ENCODE measurements around the gene STX3. TPM values are rescaled to one million over a fixed set of nuclear protein-coding genes. Genes with fewer than 3 reads are reported as not detected.

Gene STX3
- total and polyA plus RNA-seq, 2 experiments from 2014 or later = 19.0 to 65.5 TPM

DNA sequence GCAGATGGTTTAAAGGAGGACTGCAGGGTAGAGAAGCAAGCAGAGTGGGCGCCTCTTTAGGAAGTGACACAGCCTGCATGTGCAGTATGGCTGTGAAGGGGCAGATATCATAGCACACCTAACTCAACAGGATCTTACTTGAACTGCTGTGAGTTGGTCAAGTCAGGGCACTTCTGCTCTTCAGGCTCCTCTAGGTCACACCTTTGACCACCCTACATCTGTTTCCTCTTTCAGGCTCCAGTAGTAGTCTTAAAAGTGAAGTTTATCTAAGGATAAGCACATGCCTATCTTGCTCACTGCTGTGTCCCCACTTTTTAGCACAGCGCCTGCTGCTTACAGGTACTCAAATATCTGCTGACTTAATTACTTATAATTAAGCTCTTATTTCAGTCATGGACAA is 48.9 kb downstream of the STX3 start:
- Mint-ChIP-seq H3K27ac (no peak overlapping the region), H3K4me3 (no peak overlapping the region), H3K9me3 (no peaks in the 10 kb centered on the region), H3K27me3 (ENCODE audit: insufficient read depth, low read depth, poor library complexity) (peaks cover 2% of the 10 kb centered on the region), H3K4me1 (no peaks in the 10 kb centered on the region; the same call in 2 of the 3 replicates), H3K36me3 (ENCODE audit: low read depth) (peaks cover 34% of the 10 kb centered on the region)
- Histone ChIP-seq H3K36me3 (ENCODE audit: insufficient read depth) (peaks cover 38% of the 10 kb centered on the region), H3K4me3 (no peak overlapping the region), H3K79me2 (replicated peaks; ENCODE audit: insufficient read depth) (peaks cover 5% of the 10 kb centered on the region), H4K20me1 (replicated peaks; ENCODE audit: insufficient read depth) (no peaks in the 10 kb centered on the region; the same call in 1 of the 2 replicates), H3F3A (replicated peaks; ENCODE audit: low read depth) (no peaks in the 10 kb centered on the region), H3K4me1 (ENCODE audit: insufficient read depth) (no peaks in the 10 kb centered on the region), H3K27me3 (ENCODE audit: insufficient read depth) (no peaks in the 10 kb centered on the region), H3K9me2 (ENCODE audit: insufficient read depth) (no peaks in the 10 kb centered on the region), H3K27ac (ENCODE audit: low read depth) (no peak overlapping the region), H3K4me2 (no peak overlapping the region), H2AFZ (no peak overlapping the region)
- no peak for DNase-seq (ENCODE audit: low spot score)
- ATAC-seq = no peak
- no peak for TF ChIP-seq EZH2phosphoT487 (IDR thresholded peaks at IDR 0.05; ENCODE audit: unreplicated experiment)
- no peak for TF ChIP-seq NANOG (IDR thresholded peaks at IDR 0.05; ENCODE audit: borderline replicate concordance)
- TF ChIP-seq, protein P1, sequence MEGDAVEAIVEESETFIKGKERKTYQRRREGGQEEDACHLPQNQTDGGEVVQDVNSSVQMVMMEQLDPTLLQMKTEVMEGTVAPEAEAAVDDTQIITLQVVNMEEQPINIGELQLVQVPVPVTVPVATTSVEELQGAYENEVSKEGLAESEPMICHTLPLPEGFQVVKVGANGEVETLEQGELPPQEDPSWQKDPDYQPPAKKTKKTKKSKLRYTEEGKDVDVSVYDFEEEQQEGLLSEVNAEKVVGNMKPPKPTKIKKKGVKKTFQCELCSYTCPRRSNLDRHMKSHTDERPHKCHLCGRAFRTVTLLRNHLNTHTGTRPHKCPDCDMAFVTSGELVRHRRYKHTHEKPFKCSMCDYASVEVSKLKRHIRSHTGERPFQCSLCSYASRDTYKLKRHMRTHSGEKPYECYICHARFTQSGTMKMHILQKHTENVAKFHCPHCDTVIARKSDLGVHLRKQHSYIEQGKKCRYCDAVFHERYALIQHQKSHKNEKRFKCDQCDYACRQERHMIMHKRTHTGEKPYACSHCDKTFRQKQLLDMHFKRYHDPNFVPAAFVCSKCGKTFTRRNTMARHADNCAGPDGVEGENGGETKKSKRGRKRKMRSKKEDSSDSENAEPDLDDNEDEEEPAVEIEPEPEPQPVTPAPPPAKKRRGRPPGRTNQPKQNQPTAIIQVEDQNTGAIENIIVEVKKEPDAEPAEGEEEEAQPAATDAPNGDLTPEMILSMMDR (conservative IDR thresholded peaks at IDR 0.05; ENCODE audit: low read depth in 2 of 2) = no peak
- no peak for TF ChIP-seq JUNB (IDR thresholded peaks at IDR 0.05; ENCODE audit: unreplicated experiment)
- TF ChIP-seq, protein P2, sequence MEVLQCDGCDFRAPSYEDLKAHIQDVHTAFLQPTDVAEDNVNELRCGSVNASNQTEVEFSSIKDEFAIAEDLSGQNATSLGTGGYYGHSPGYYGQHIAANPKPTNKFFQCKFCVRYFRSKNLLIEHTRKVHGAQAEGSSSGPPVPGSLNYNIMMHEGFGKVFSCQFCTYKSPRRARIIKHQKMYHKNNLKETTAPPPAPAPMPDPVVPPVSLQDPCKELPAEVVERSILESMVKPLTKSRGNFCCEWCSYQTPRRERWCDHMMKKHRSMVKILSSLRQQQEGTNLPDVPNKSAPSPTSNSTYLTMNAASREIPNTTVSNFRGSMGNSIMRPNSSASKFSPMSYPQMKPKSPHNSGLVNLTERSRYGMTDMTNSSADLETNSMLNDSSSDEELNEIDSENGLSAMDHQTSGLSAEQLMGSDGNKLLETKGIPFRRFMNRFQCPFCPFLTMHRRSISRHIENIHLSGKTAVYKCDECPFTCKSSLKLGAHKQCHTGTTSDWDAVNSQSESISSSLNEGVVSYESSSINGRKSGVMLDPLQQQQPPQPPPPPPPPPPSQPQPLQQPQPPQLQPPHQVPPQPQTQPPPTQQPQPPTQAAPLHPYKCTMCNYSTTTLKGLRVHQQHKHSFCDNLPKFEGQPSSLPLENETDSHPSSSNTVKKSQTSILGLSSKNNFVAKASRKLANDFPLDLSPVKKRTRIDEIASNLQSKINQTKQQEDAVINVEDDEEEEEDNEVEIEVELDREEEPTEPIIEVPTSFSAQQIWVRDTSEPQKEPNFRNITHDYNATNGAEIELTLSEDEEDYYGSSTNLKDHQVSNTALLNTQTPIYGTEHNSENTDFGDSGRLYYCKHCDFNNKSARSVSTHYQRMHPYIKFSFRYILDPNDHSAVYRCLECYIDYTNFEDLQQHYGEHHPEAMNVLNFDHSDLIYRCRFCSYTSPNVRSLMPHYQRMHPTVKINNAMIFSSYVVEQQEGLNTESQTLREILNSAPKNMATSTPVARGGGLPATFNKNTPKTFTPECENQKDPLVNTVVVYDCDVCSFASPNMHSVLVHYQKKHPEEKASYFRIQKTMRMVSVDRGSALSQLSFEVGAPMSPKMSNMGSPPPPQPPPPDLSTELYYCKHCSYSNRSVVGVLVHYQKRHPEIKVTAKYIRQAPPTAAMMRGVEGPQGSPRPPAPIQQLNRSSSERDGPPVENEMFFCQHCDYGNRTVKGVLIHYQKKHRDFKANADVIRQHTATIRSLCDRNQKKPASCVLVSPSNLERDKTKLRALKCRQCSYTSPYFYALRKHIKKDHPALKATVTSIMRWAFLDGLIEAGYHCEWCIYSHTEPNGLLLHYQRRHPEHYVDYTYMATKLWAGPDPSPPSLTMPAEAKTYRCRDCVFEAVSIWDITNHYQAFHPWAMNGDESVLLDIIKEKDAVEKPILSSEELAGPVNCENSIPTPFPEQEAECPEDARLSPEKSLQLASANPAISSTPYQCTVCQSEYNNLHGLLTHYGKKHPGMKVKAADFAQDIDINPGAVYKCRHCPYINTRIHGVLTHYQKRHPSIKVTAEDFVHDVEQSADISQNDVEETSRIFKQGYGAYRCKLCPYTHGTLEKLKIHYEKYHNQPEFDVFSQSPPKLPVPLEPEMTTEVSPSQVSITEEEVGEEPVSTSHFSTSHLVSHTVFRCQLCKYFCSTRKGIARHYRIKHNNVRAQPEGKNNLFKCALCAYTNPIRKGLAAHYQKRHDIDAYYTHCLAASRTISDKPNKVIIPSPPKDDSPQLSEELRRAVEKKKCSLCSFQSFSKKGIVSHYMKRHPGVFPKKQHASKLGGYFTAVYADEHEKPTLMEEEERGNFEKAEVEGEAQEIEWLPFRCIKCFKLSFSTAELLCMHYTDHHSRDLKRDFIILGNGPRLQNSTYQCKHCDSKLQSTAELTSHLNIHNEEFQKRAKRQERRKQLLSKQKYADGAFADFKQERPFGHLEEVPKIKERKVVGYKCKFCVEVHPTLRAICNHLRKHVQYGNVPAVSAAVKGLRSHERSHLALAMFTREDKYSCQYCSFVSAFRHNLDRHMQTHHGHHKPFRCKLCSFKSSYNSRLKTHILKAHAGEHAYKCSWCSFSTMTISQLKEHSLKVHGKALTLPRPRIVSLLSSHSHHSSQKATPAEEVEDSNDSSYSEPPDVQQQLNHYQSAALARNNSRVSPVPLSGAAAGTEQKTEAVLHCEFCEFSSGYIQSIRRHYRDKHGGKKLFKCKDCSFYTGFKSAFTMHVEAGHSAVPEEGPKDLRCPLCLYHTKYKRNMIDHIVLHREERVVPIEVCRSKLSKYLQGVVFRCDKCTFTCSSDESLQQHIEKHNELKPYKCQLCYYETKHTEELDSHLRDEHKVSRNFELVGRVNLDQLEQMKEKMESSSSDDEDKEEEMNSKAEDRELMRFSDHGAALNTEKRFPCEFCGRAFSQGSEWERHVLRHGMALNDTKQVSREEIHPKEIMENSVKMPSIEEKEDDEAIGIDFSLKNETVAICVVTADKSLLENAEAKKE (CRISPR knock-in tag; IDR thresholded peaks at IDR 0.05) = no peak
